ENCODE measurements around the gene CMTM5.

Gene CMTM5, protein sequence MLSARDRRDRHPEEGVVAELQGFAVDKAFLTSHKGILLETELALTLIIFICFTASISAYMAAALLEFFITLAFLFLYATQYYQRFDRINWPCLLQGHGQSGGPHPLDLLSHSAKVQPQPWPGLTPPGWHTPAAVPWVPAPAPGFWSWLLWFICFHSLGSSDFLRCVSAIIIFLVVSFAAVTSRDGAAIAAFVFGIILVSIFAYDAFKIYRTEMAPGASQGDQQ

DNA sequence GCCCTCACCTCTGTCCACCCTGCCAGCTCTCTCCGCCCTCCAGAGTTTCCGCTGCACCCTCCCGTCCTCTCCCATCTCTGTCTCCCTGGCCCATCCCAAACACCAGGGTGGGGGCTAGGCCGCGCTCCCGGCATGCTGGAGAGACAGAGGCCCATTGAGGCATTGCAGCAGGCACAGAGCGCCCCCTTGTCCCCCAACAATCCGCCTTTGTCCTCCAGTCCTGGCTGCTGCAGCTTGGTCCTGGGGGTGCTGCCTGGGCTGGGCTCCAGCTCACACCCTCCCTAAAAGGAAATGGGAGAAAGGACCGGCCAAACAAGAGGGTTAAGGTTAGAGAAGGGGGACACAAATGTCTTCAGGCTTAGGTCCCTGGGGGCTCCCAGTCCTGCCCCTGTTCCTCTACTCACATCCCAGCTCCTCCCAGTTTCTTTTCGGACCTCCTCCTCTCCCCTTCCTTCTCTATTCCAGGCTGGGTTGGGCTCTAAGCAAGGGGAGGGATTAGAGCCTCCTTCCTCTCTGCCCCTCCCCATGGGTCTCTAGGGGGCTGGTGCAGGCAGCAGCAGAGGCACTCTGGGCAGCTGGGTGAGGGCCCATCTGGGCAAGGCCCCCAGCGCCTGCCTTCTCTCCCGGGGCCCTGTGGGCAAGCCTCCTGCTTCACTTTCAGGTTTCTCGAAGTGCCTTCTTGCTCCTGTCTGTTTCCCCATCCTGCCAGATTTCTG is at the start of gene CMTM5:
Gene CMTM5, plus strand, starts transcription at position 565 of the 716 bp plus-strand sequence. CDS start 206 bp downstream, outside the sequence.
- TF ChIP-seq, protein P1, sequence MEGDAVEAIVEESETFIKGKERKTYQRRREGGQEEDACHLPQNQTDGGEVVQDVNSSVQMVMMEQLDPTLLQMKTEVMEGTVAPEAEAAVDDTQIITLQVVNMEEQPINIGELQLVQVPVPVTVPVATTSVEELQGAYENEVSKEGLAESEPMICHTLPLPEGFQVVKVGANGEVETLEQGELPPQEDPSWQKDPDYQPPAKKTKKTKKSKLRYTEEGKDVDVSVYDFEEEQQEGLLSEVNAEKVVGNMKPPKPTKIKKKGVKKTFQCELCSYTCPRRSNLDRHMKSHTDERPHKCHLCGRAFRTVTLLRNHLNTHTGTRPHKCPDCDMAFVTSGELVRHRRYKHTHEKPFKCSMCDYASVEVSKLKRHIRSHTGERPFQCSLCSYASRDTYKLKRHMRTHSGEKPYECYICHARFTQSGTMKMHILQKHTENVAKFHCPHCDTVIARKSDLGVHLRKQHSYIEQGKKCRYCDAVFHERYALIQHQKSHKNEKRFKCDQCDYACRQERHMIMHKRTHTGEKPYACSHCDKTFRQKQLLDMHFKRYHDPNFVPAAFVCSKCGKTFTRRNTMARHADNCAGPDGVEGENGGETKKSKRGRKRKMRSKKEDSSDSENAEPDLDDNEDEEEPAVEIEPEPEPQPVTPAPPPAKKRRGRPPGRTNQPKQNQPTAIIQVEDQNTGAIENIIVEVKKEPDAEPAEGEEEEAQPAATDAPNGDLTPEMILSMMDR (IDR thresholded peaks at IDR 0.05; ENCODE audit: low read depth, low read length) = no peak

DNA sequence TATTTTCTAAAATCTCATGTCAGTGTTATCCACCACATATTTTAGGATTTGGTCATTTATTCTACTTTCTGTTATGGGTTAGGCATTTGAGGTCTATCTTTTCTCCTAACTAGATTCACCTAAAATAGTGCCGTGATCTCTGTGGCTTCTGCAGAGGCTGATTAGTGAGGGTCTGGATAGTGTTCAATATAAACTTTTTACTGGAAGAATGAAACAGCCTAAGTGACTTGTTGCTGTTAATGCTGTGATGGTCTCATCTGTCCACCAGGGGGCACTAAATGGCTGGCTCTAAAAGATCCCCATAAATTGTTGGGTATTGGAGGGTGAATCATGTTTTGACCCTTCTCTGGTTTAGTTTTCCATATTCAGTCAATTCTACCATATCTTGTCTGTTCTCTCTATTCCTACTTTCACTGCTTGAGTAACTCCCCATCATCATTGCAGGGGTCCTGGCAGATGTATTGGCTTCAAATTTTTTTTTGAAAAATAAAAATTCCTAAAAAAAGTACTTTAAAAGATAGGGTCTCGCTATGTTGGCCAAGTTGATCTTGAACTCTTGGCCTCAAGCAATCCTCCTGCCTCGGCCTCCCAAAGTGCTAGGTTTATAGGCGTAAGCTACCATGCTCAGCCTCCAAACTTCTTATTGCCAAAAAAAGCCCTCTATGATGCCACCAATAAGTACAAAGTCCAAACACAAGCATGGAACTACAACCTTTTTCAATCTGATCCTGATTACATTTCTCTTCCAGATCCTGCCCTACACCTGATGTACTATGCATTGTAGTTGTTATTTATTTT is 48.7 kb upstream of the CMTM5 start:
- no peak overlapping the region for H3K4me3 ChIP-seq (ENCODE audit: low read depth, low read length)
- TF ChIP-seq, protein P1 (IDR thresholded peaks at IDR 0.05; ENCODE audit: low read depth, low read length) = peak; percentile 64

More for the DNA sequence above, at the start of gene CMTM5:
- H3K4me3 ChIP-seq (ENCODE audit: low read depth, low read length) = no peak within 1 kb of the TSS

GRCh38 chr14:23335623-23336022 is 41.2 kb upstream of the CMTM5 start:
- TF ChIP-seq, protein P1 (IDR thresholded peaks at IDR 0.05; ENCODE audit: low read depth, low read length) = no peak
- no peak overlapping the region for H3K4me3 ChIP-seq (ENCODE audit: low read depth, low read length)

DNA sequence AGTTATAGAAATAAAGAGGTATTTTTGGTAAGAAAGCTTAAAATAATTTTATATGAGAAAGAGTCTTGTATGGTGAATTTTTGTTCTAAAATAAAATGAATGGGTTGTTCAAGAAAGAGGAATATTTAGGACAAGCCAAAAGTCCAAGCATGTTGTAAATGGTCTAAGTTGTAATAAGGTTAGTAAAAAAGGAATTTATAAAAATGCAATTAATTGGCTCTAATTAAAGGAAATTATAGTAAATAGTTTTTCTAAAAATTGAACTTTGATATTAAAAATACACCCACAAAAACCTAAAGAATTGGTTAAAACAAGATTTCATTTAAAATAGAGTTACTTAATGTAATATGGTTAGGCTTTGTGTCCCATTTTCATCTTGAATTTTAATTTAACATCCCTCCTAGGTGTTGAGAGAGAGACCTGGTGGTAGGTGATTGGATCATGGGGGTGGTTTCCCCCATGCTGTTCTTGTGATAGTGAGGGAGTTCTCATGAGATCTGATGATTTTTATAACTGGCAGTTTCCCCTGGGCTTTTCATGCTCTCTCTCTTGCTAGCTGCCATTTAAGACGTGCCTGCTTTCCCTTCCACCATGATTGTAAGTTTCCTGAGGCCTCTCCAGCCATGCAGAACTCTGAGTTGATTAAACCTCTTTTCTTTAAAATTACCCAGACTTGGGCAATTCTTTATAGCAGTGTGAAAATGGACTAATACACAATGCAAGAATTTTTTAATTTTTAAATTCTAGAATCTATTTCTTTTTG is 37.2 kb upstream of the CMTM5 start:
- TF ChIP-seq, protein P1 (IDR thresholded peaks at IDR 0.05; ENCODE audit: low read depth, low read length) = no peak
- H3K4me3 ChIP-seq (ENCODE audit: low read depth, low read length) = no peak overlapping the region

DNA sequence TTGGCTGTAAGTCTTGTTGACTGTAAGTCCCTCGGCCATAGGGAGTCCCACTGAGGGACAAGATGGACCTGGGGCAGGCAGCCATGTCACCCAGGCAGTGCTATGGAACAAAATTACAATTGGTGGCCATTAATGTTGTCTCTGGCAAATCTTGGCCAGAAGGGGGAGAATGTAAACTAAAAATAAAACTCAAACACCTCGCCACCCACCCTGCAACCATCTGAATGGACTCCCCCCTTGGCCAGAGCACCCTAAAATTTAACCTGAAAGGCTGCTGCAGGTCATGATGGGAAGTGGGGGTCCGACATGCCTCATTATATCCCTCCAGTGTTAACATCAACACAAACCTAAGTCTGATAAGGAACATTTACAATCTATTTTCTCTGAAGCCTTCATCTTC is 32.4 kb upstream of the CMTM5 start:
- TF ChIP-seq, protein P1 (IDR thresholded peaks at IDR 0.05; ENCODE audit: low read depth, low read length) = no peak

GRCh38 chr14:23345987-23346692 is 30.7 kb upstream of the CMTM5 start:
- TF ChIP-seq, protein P1 (IDR thresholded peaks at IDR 0.05; ENCODE audit: low read depth, low read length) = no peak
- no peak overlapping the region for H3K4me3 ChIP-seq (ENCODE audit: low read depth, low read length)

More for the DNA sequence above, 32.4 kb upstream of the CMTM5 start:
- H3K4me3 ChIP-seq (ENCODE audit: low read depth, low read length) = no peak overlapping the region
